PC-9 (cell line): ENCODE measurements around the gene OBP2A.

ENCODE experiments used
- CTCF ChIP-seq: fragments of 200-600 bp; sonication (generic); conservative IDR thresholded peaks from 2 replicates; pipeline ENCODE4 v1.6.1; 2017; ENCODE audit warnings: mixed run types, antibody characterized with exemption, mild to moderate bottlenecking, moderate library complexity
- EZH2 ChIP-seq: fragments of 200-600 bp; sonication (generic); IDR thresholded peaks from 2 replicates; pipeline ENCODE4 v1.8.0; 2017; ENCODE audit warnings: antibody characterized with exemption, low read depth

GRCh38 chr9:135521608-135522095 lies 24.3 kb upstream of the OBP2A start:
- TF ChIP-seq CTCF (no peak), EZH2 (no peak)
